ENCODE measurements around the gene LDB2.

- TF ChIP-seq NFRKB (IDR thresholded peaks at IDR 0.05) (no peak), ZNF384 (IDR thresholded peaks at IDR 0.05) (no peak), HDGF (IDR thresholded peaks at IDR 0.05; ENCODE audit: borderline replicate concordance) (no peak), PKNOX1 (IDR thresholded peaks at IDR 0.05) (no peak), SUZ12 (IDR thresholded peaks at IDR 0.05) (no peak)
Measured at GRCh38 chr4:16884673-16885460, 13.6 kb downstream of the LDB2 start.
